ENCODE results near the gene C2orf49.
"Not testable (repeated sequence)": the region's sequence is repeated elsewhere in the genome, so short reads cannot be mapped to it uniquely, and the experiment has no call there.

C2orf49 gene

GRCh38 chr2:105321875-105322646 lies 15.3 kb upstream of the C2orf49 start:
- DNase-seq: no peak

GRCh38 chr2:105323111-105323510 lies 14.2 kb upstream of the C2orf49 start:
- DNase-seq: peak in 3 of 4 experiments; percentile 47 to 63 (median 54)

- peak in 2 of 4 experiments; percentile 22 to 31 for DNase-seq
These were observed 13.2 kb upstream of the C2orf49 start for GRCh38 chr2:105324101-105324500.

GRCh38 chr2:105324732-105325131 lies 12.6 kb upstream of the C2orf49 start:
- peak in 1 of 4 experiments; percentile 15 for DNase-seq

- peak; percentile 40 to 67 (median 59) for DNase-seq
These were observed 11.9 kb upstream of the C2orf49 start for GRCh38 chr2:105325389-105325963.

- not testable (repeated sequence) for DNase-seq
These were observed 10.1 kb upstream of the C2orf49 start for GRCh38 chr2:105327271-105327670.

- no peak for DNase-seq
These were observed 9.7 kb upstream of the C2orf49 start for GRCh38 chr2:105327690-105328089.

GRCh38 chr2:105328281-105329196 lies 8.8 kb upstream of the C2orf49 start:
- peak; percentile 50 to 66 (median 64) for DNase-seq

- DNase-seq: peak in 2 of 4 experiments; percentile 19 to 25
These were observed 8.2 kb upstream of the C2orf49 start for GRCh38 chr2:105329197-105329554.

- peak; percentile 76 to 91 (median 82) for DNase-seq
These were observed 7.5 kb upstream of the C2orf49 start, which contains the start of gene TGFBRAP1 for GRCh38 chr2:105329561-105330495. Gene TGFBRAP1 (minus strand): TSS chr2:105329735. CDS start chr2:105308301, 21,434 bp downstream.

- DNase-seq: no peak
These were observed 6.5 kb upstream of the C2orf49 start for GRCh38 chr2:105330681-105331375.

GRCh38 chr2:105334211-105334610 lies 3.1 kb upstream of the C2orf49 start:
- DNase-seq: no peak

- no peak for DNase-seq
These were observed 1.9 kb upstream of the C2orf49 start for GRCh38 chr2:105335469-105335868.

- DNase-seq: no peak
These were observed 586 bp upstream of the C2orf49 start for GRCh38 chr2:105336786-105337121.

- DNase-seq: peak in 2 of 4 experiments; percentile 7 to 23
These were observed 663 bp downstream of the C2orf49 start for GRCh38 chr2:105338020-105338385.

- DNase-seq: no peak
These were observed 2.1 kb downstream of the C2orf49 start for GRCh38 chr2:105339414-105339813.

GRCh38 chr2:105344704-105345345 lies 7.5 kb downstream of the C2orf49 start:
- peak in 2 of 4 experiments; percentile 39 to 51 for DNase-seq

GRCh38 chr2:105357122-105357521 lies 19.8 kb downstream of the C2orf49 start:
- DNase-seq: no peak

- DNase-seq: no peak
These were observed 21.3 kb downstream of the C2orf49 start for GRCh38 chr2:105358593-105358992.

GRCh38 chr2:105361102-105361889 lies 24.0 kb downstream of the C2orf49 start:
- DNase-seq: no peak

All from suppressor macrophage (primary cell).